Tibial nerve (tissue), 4 donors: Measurements from ENCODE around the gene ART5. TPM values are rescaled to one million over a fixed set of nuclear protein-coding genes. Genes with fewer than 3 reads are reported as not detected.

Source experiments
- DNase-seq, 2 donors: peaks; one replicate each; pipeline ENCODE4 v3.0.0-alpha.2; 2019; ENCODE audit warnings: low spot score in 2 of 2
- H3K27ac ChIP-seq, 4 donors: fragments of 200-600 bp; sonication (generic) in 3 of 4; one replicate each; pipeline ENCODE4 v1.5.1; 2017 to 2019; ENCODE audit warnings: mild to moderate bottlenecking in 1 of 4
- H3K27me3 ChIP-seq, 2 donors: fragments of 200-600 bp; sonication (generic) in 1 of 2; one replicate each; pipeline versions ENCODE4 v1.5.1 to v1.6.0; 2017 to 2019
- H3K36me3 ChIP-seq, 3 donors: fragments of 200-600 bp; sonication (generic); one replicate each; pipeline ENCODE4 v1.5.1; 2018 to 2019
- H3K4me1 ChIP-seq, 4 donors: fragments of 200-600 bp; sonication (generic) in 3 of 4; one replicate each; pipeline ENCODE4 v1.5.1; 2017 to 2019
- H3K4me3 ChIP-seq, 4 donors: fragments of 200-600 bp; sonication (generic) in 3 of 4; one replicate each; pipeline ENCODE4 v1.5.1; 2017 to 2019; ENCODE audit warnings: mild to moderate bottlenecking in 1 of 4, moderate library complexity in 1 of 4
- H3K9me3 ChIP-seq, 4 donors: fragments of 200-600 bp; sonication (generic) in 3 of 4; one replicate each; pipeline ENCODE4 v1.5.1; 2017 to 2019
- EP300 ChIP-seq, 2 donors: sonication (generic); formaldehyde crosslinking; IDR thresholded peaks; one replicate each; pipeline ENCODE4 v1.6.1; 2017; ENCODE audit warnings: antibody characterized with exemption in 2 of 2, mild to moderate bottlenecking in 1 of 2
- POLR2A ChIP-seq, 2 donors: fragments of 450-650 bp; IDR thresholded peaks; one replicate each; pipeline ENCODE4 v1.6.1; 2017; ENCODE audit warnings: antibody characterized with exemption in 2 of 2, mild to moderate bottlenecking in 2 of 2, moderate library complexity in 2 of 2
- WGBS, 2 donors: methylation state at CpG; one replicate each; pipeline ENCODE4 v1.1.5; 2018; 5-methylcytosine and 5-hydroxymethylcytosine counted together
- total RNA-seq, 4 donors: library from RNA; depleted of rRNA; stranded (reverse); fragments of >200 nt; gene quantifications; one replicate each; pipeline ENCODE4 v1.1.0, GENCODE V29; 2016
- TF ChIP-seq, protein P1 (sequence below), 5 experiments: fragments of 200-600 bp in 3 of 5; fragments of 450-650 bp in 2 of 5; sonication (generic) in 3 of 5; IDR thresholded peaks; one replicate each; pipeline ENCODE4 v1.5.1; 2016 to 2019; ENCODE audit warnings: antibody characterized with exemption in 5 of 5, mild to moderate bottlenecking in 3 of 5, moderate library complexity in 2 of 5

Gene ART5
- total RNA-seq, 4 donors from 2014 or later, result not detected

DNA sequence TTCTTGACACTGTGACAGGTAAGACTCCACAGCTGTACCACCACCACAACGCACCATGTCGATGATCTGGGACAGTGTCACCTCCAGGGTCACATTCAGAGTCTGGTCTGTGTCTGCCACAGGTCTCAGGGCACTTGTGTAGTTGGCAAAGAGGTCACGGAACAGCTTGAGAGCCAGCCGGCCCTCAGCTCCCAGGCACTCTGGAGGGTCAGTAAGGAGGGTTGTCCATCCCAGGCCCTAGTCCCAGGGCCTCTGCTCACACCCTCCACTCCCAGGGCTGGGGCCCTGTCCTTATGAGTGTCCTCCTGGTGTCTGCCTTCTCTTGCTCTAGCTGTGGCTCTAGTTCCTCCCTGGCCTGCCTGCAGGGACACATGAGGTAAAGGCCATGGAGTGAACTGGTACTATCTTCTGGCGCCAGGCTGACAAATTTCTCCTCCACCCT is 28.0 kb upstream of the ART5 start:
- H3K36me3 ChIP-seq, result peaks cover 0 to 100% (median 0%) of the 10 kb centered on the region in 3 donors
- 87 to 96% methylated on average over 5 of the region's 5 CpGs for WGBS, 2 donors
- no peak overlapping the region for H3K27ac ChIP-seq
- no peaks in the 10 kb centered on the region for H3K9me3 ChIP-seq
- H3K4me1 ChIP-seq, result peaks cover 0 to 6% (median 0%) of the 10 kb centered on the region in 4 donors
- no peak for TF ChIP-seq EP300 (IDR thresholded peaks at IDR 0.05)
- no peak overlapping the region for H3K4me3 ChIP-seq
- H3K27me3 ChIP-seq, result no peaks in the 10 kb centered on the region
- no peak for DNase-seq

DNA sequence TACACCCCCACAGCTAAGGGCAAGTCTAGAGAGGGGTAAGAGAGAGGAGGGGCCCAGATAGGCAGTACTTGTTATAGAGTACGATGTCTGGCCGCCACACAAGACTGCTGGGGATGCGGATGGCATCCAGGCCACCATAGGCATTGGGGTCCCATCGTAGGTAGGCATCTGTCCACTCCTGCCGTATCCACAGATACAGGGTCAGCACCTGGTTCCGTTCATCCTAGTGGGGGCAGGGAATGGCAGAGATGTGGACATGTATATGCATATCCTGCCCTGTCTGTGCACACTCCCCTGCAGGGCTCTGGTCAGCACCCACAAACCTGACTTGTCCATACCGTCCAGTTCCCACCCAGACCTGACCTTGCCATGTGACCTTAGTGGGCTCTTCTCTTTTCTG is 27.3 kb upstream of the ART5 start:
- no peaks in the 10 kb centered on the region for H3K9me3 ChIP-seq
- DNase-seq, result no peak
- TF ChIP-seq POLR2A (IDR thresholded peaks at IDR 0.05), result no peak
- TF ChIP-seq, protein P1, sequence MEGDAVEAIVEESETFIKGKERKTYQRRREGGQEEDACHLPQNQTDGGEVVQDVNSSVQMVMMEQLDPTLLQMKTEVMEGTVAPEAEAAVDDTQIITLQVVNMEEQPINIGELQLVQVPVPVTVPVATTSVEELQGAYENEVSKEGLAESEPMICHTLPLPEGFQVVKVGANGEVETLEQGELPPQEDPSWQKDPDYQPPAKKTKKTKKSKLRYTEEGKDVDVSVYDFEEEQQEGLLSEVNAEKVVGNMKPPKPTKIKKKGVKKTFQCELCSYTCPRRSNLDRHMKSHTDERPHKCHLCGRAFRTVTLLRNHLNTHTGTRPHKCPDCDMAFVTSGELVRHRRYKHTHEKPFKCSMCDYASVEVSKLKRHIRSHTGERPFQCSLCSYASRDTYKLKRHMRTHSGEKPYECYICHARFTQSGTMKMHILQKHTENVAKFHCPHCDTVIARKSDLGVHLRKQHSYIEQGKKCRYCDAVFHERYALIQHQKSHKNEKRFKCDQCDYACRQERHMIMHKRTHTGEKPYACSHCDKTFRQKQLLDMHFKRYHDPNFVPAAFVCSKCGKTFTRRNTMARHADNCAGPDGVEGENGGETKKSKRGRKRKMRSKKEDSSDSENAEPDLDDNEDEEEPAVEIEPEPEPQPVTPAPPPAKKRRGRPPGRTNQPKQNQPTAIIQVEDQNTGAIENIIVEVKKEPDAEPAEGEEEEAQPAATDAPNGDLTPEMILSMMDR (IDR thresholded peaks at IDR 0.05), result no peak
- TF ChIP-seq EP300 (IDR thresholded peaks at IDR 0.05), result no peak
- H3K27me3 ChIP-seq, result no peaks in the 10 kb centered on the region
- peaks cover 0 to 6% (median 0%) of the 10 kb centered on the region in 4 donors for H3K4me1 ChIP-seq
- H3K27ac ChIP-seq, result no peak overlapping the region
- H3K4me3 ChIP-seq, result no peak overlapping the region
- WGBS, 2 donors, result 89 to 95% methylated on average over 7 of the region's 7 CpGs
- peaks cover 0 to 100% (median 0%) of the 10 kb centered on the region in 3 donors for H3K36me3 ChIP-seq

DNA sequence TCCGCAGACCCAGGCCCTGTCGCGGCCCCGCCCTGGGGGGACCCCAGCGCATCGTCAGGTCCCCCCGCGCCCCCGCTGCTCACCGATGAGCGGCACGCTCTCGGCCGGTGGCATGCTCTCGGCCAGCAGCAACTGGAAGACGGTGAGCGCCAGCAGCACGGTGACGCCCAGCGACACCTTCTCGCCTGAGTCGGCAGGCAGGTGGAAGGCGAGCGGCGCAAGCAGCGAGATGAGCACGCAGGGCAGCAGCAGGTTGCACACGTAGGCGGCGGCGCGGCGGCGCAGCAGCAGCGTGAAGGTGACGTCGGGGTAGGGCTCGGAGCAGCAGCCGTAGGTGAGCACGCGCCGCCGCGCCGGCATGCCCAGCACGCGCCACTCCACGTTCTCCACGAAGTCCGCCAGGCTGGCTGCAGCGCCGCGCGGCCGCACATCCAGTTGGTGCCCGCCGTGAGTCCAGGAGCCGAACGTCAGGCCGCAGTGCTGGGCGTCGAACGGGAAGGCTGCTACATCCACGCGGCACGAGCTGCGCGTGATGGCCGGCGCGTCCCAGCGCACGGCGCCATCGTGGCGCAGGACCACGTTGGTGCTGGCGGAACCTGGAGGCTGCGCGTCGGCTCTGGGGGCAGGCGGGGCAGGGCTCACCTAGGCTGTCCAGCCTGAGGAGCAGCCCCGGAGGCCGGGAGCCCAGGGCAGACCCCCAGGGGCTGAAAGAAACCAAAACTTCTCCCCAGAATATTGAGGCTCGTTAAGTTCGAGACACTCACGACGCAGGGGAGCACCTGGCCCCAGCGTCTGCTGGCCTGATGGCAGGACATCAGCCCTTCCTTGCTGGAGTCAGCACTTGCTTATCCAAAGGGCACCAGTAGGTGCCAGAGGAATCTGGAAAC is 25.6 kb upstream of the ART5 start:
- H3K4me3 ChIP-seq, result no peak overlapping the region
- 96 to 97% methylated on average over 84 to 89 of the region's 89 CpGs for WGBS, 2 donors
- H3K9me3 ChIP-seq, result no peaks in the 10 kb centered on the region
- TF ChIP-seq, protein P1 (IDR thresholded peaks at IDR 0.05), result no peak
- TF ChIP-seq EP300 (IDR thresholded peaks at IDR 0.05) (no peak), POLR2A (IDR thresholded peaks at IDR 0.05) (no peak)
- peaks cover 0 to 6% (median 0%) of the 10 kb centered on the region in 4 donors for H3K4me1 ChIP-seq
- DNase-seq, result no peak
- peaks cover 0 to 89% (median 0%) of the 10 kb centered on the region in 3 donors for H3K36me3 ChIP-seq
- no peak overlapping the region for H3K27ac ChIP-seq
- no peaks in the 10 kb centered on the region for H3K27me3 ChIP-seq

DNA sequence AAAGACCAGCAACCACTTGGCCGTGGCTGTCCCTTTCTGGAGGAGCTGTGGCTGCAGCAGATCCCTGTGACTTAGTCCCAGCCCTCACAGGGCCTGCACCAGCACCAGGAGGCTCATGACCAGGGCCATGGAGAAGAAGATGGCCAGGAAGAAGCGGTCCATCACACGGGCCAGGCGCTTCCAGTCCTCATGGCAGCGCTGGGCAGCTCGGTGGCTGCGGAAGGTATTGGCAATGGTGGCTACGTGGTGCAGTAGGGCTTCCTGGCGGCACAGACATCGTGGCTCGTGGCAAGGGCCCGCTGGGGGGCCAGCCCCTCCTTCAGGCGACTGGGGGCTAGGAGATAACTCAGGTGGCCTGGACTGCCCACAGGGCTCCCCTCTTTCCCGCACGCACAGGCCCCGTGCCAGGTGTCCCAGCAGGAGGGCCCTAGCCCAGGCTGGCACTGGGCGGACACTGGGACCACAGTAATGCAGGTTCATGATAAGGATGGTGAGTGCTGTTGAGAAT is 24.3 kb upstream of the ART5 start:
- Histone ChIP-seq H3K27me3 (no peaks in the 10 kb centered on the region), H3K4me3 (no peak overlapping the region), H3K4me1 (peaks cover 0 to 6% (median 0%) of the 10 kb centered on the region in 4 donors), H3K36me3 (peaks cover 0 to 75% (median 0%) of the 10 kb centered on the region in 3 donors), H3K27ac (no peak overlapping the region), H3K9me3 (no peaks in the 10 kb centered on the region)
- DNase-seq, result no peak
- TF ChIP-seq EP300 (IDR thresholded peaks at IDR 0.05) (no peak), POLR2A (IDR thresholded peaks at IDR 0.05) (no peak)
- TF ChIP-seq, protein P1 (IDR thresholded peaks at IDR 0.05), result no peak
- WGBS, 2 donors, result 91 to 95% methylated on average over 17 of the region's 17 CpGs

DNA sequence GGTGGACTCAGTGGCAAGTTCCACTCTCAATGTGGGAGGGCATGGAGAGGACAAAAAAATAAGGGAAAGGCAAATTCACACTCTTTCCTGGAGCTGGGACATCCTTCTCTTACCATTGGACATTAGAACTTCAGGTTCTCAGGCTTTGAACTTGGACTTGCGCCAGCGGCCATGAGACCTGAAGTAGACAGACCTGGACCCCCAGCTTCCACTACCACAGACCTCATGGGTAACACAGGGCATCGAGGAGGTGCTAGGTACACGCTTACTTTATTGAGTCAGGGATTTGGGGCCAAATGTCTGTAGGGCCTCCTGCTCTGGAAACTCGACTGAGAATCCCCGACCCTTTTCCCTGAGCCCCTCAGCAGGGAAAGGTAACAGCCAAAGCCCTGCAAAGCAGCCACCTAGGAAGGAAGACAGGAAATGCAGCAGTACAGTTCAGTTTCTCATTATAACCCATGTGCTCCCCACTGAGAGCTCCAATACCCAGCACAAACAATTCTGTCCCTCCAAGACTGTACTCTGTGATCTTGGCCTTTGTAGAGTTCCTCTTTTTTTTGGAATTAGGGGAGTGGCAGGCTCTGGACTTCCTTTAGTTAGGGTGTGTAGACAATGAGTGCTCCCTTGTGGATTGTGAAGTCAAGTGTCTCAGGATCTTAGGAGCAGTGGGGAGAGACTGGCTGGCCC is 23.7 kb upstream of the ART5 start:
- DNase-seq, result no peak

More for the DNA sequence above, 23.7 kb upstream of the ART5 start:
- H3K36me3 ChIP-seq, result peaks cover 0 to 69% (median 0%) of the 10 kb centered on the region in 3 donors
- H3K4me1 ChIP-seq, result peaks cover 0 to 6% (median 0%) of the 10 kb centered on the region in 4 donors
- 87 to 95% methylated on average over 6 of the region's 6 CpGs for WGBS, 2 donors
- no peaks in the 10 kb centered on the region for H3K27me3 ChIP-seq
- no peak overlapping the region for H3K27ac ChIP-seq
- H3K4me3 ChIP-seq, result no peak overlapping the region
- TF ChIP-seq POLR2A (IDR thresholded peaks at IDR 0.05), result no peak
- TF ChIP-seq EP300 (IDR thresholded peaks at IDR 0.05), result no peak
- TF ChIP-seq, protein P1 (IDR thresholded peaks at IDR 0.05), result no peak
- H3K9me3 ChIP-seq, result no peaks in the 10 kb centered on the region
